Mucosa of stomach (tissue), 1 donor: Measurements from ENCODE around the gene OR5AN1.

Experiments used
- H3K27me3 ChIP-seq: one replicate; pipeline ENCODE4 v1.7.0; 2013; ENCODE audit warnings: mild to moderate bottlenecking, low read length; ENCODE audit not compliant: control insufficient read depth, insufficient read depth
- H3K36me3 ChIP-seq: one replicate; pipeline ENCODE4 v1.7.0; 2013; ENCODE audit warnings: low read length; ENCODE audit not compliant: control insufficient read depth, insufficient read depth
- H3K4me1 ChIP-seq: one replicate; pipeline ENCODE4 v1.7.0; 2013; ENCODE audit warnings: mild to moderate bottlenecking, low read length; ENCODE audit not compliant: control insufficient read depth, insufficient read depth
- H3K4me3 ChIP-seq: one replicate; pipeline ENCODE4 v1.7.0; 2013; ENCODE audit warnings: low read length
- H3K9ac ChIP-seq: one replicate; pipeline ENCODE4 v1.7.0; 2013; ENCODE audit warnings: mild to moderate bottlenecking, low read length, moderate library complexity
- H3K9me3 ChIP-seq: one replicate; pipeline ENCODE4 v1.7.0; 2013; ENCODE audit warnings: mild to moderate bottlenecking, low read length, moderate library complexity; ENCODE audit not compliant: control insufficient read depth
- donor health status: Pancreatic carcinoma.

The OR5AN1 gene

GRCh38 chr11:59380263-59381059 is 21.8 kb downstream of the OR5AN1 start:
- no peak overlapping the region for H3K4me3 ChIP-seq
- no peak overlapping the region for H3K9ac ChIP-seq
- no peaks in the 10 kb centered on the region for H3K4me1 ChIP-seq
- no peaks in the 10 kb centered on the region for H3K36me3 ChIP-seq
- H3K27me3 ChIP-seq, result no peaks in the 10 kb centered on the region
- no peaks in the 10 kb centered on the region for H3K9me3 ChIP-seq

GRCh38 chr11:59394186-59394585 is 35.5 kb downstream of the OR5AN1 start:
- Histone ChIP-seq H3K4me1 (no peaks in the 10 kb centered on the region), H3K9me3 (no peaks in the 10 kb centered on the region), H3K27me3 (no peaks in the 10 kb centered on the region), H3K9ac (no peak overlapping the region), H3K36me3 (no peaks in the 10 kb centered on the region), H3K4me3 (no peak overlapping the region)

- Histone ChIP-seq H3K9ac (no peak overlapping the region), H3K9me3 (no peaks in the 10 kb centered on the region), H3K36me3 (no peaks in the 10 kb centered on the region), H3K4me1 (no peaks in the 10 kb centered on the region), H3K4me3 (no peak overlapping the region), H3K27me3 (no peaks in the 10 kb centered on the region)
These were observed 42.0 kb downstream of the OR5AN1 start for GRCh38 chr11:59400461-59401261.

- H3K27me3 ChIP-seq, result no peaks in the 10 kb centered on the region
- H3K4me1 ChIP-seq, result no peaks in the 10 kb centered on the region
- no peak overlapping the region for H3K9ac ChIP-seq
- no peaks in the 10 kb centered on the region for H3K36me3 ChIP-seq
- no peak overlapping the region for H3K4me3 ChIP-seq
- H3K9me3 ChIP-seq, result no peaks in the 10 kb centered on the region
These were observed 42.5 kb downstream of the OR5AN1 start for GRCh38 chr11:59401262-59401552.

- Histone ChIP-seq H3K4me1 (no peaks in the 10 kb centered on the region), H3K27me3 (no peaks in the 10 kb centered on the region), H3K9me3 (no peaks in the 10 kb centered on the region), H3K4me3 (no peak overlapping the region), H3K36me3 (no peaks in the 10 kb centered on the region), H3K9ac (no peak overlapping the region)
These were observed 44.9 kb downstream of the OR5AN1 start for GRCh38 chr11:59403546-59403945.

- Histone ChIP-seq H3K4me1 (no peaks in the 10 kb centered on the region), H3K36me3 (no peaks in the 10 kb centered on the region), H3K9me3 (no peaks in the 10 kb centered on the region), H3K27me3 (peaks cover 4% of the 10 kb centered on the region), H3K9ac (no peak overlapping the region), H3K4me3 (no peak overlapping the region)
These were observed 55.0 kb downstream of the OR5AN1 start for GRCh38 chr11:59413646-59414045.

- Histone ChIP-seq H3K36me3 (no peaks in the 10 kb centered on the region), H3K4me3 (no peak overlapping the region), H3K9me3 (no peaks in the 10 kb centered on the region), H3K27me3 (peaks cover 4% of the 10 kb centered on the region), H3K4me1 (no peaks in the 10 kb centered on the region), H3K9ac (no peak overlapping the region)
These were observed 56.4 kb downstream of the OR5AN1 start for GRCh38 chr11:59415111-59415510.

- no peaks in the 10 kb centered on the region for H3K9me3 ChIP-seq
- no peaks in the 10 kb centered on the region for H3K4me1 ChIP-seq
- H3K36me3 ChIP-seq, result no peaks in the 10 kb centered on the region
- H3K9ac ChIP-seq, result no peak overlapping the region
- H3K27me3 ChIP-seq, result peaks cover 4% of the 10 kb centered on the region
- no peak overlapping the region for H3K4me3 ChIP-seq
These were observed 57.9 kb downstream of the OR5AN1 start for GRCh38 chr11:59416613-59417012.

- H3K4me3 ChIP-seq, result no peak overlapping the region
These were observed 58.3 kb downstream of the OR5AN1 start for GRCh38 chr11:59417023-59417422.

GRCh38 chr11:59418156-59418555 is 59.5 kb downstream of the OR5AN1 start:
- Histone ChIP-seq H3K9ac (no peak overlapping the region), H3K27me3 (peaks cover 2% of the 10 kb centered on the region), H3K9me3 (no peaks in the 10 kb centered on the region), H3K36me3 (no peaks in the 10 kb centered on the region), H3K4me3 (no peak overlapping the region), H3K4me1 (no peaks in the 10 kb centered on the region)

More at GRCh38 chr11:59417023-59417422, 58.3 kb downstream of the OR5AN1 start:
- H3K36me3 ChIP-seq, result no peaks in the 10 kb centered on the region
- H3K9me3 ChIP-seq, result no peaks in the 10 kb centered on the region
- H3K9ac ChIP-seq, result no peak overlapping the region
- H3K4me1 ChIP-seq, result no peaks in the 10 kb centered on the region
- peaks cover 4% of the 10 kb centered on the region for H3K27me3 ChIP-seq
